Measurements from ENCODE around the gene TEX2. TPM values are rescaled to one million over a fixed set of nuclear protein-coding genes. Genes with fewer than 3 reads are reported as not detected.

TEX2 gene
- polyA plus RNA-seq, 1 donor (not counting 4 experiments of a cell fraction or from before 2014, with no cell fraction given) = 44.4 TPM

DNA sequence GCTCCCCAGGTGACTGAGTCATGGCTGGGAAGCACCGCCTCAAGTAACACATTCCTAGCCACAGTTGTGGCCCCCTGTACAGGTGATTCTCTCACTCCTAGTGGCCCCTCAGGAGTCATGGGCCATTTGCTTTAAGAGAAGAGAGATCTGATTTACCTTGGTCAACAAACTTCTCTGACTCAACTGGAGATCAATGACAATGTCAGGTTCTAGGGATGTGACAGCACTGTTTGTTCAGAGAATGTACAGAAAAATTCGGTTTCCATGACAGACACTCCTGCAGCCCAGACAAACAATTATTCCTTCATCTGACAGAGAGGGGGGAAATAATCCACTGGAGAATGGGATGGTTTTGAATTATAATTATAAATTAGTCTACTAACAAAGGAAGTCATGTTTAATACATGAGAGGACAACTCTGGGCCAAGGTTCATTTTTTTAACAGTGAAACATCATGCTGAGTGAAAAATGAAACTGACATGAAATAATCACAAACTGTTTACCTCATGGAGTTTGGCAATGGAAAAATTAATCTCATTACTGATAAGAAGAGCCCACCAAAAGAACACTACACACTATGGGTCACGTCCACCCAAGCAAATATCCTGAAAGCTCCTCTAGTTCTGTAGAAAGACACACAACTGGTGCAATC lies 142.8 kb downstream of the TEX2 start:
- dilution Hi-C loops (cut with MboI; ENCODE audit: extremely low pct_ligation_motif_present, low sequenced_read_pairs) = no loop called here
- H3K27ac ChIP-seq (ENCODE audit: control insufficient read depth, insufficient read depth, low read length) = no peak overlapping the region
- peaks cover 3% of the 10 kb centered on the region for H4K20me1 ChIP-seq (ENCODE audit: control insufficient read depth, extremely low read depth, insufficient read depth, low read length)
- DNase-seq (ENCODE audit: low read depth, low spot score) (no peak), FAIRE-seq (no peak)
- H3K79me2 ChIP-seq (ENCODE audit: control insufficient read depth, insufficient read depth, low read length) = peaks cover 33% of the 10 kb centered on the region
- no peak overlapping the region for H3K4me3 ChIP-seq (ENCODE audit: control insufficient read depth in 2 of 3, extremely low read depth in 1 of 3, insufficient read depth in 2 of 3, low read depth in 1 of 3, low read length in 3 of 3)
- no peak overlapping the region for H3K4me2 ChIP-seq (ENCODE audit: control insufficient read depth, extremely low read depth, insufficient read depth, low read depth, low read length)
- H3K9me1 ChIP-seq (ENCODE audit: control insufficient read depth, extremely low read depth, insufficient read depth, low read length) = peaks cover 5% of the 10 kb centered on the region
- no peaks in the 10 kb centered on the region for H3K9me3 ChIP-seq (ENCODE audit: control insufficient read depth, low read depth, low read length)
- TF ChIP-seq EZH2 (IDR thresholded peaks at IDR 0.05; ENCODE audit: low read length) = no peak
- TF ChIP-seq, protein P1, sequence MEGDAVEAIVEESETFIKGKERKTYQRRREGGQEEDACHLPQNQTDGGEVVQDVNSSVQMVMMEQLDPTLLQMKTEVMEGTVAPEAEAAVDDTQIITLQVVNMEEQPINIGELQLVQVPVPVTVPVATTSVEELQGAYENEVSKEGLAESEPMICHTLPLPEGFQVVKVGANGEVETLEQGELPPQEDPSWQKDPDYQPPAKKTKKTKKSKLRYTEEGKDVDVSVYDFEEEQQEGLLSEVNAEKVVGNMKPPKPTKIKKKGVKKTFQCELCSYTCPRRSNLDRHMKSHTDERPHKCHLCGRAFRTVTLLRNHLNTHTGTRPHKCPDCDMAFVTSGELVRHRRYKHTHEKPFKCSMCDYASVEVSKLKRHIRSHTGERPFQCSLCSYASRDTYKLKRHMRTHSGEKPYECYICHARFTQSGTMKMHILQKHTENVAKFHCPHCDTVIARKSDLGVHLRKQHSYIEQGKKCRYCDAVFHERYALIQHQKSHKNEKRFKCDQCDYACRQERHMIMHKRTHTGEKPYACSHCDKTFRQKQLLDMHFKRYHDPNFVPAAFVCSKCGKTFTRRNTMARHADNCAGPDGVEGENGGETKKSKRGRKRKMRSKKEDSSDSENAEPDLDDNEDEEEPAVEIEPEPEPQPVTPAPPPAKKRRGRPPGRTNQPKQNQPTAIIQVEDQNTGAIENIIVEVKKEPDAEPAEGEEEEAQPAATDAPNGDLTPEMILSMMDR (optimal IDR thresholded peaks at IDR 0.05 in 1 of 3, IDR thresholded peaks at IDR 0.05 in 1 of 3, conservative IDR thresholded peaks at IDR 0.05 in 1 of 3; ENCODE audit: extremely low read depth in 1 of 3, insufficient read depth in 2 of 3, low read length in 3 of 3) = no peak
- peaks cover 4 to 9% of the 10 kb centered on the region in 2 experiments for H3K36me3 ChIP-seq (ENCODE audit: control insufficient read depth in 2 of 2, extremely low read depth in 1 of 2, insufficient read depth in 2 of 2, low read length in 2 of 2)
- H3K27me3 ChIP-seq (ENCODE audit: control insufficient read depth, extremely low read depth, insufficient read depth, low read length) = no peaks in the 10 kb centered on the region
- H3K4me1 ChIP-seq (ENCODE audit: control insufficient read depth, extremely low read depth, insufficient read depth, low read length) = peaks cover 22% of the 10 kb centered on the region
- no peak overlapping the region for H3K9ac ChIP-seq (ENCODE audit: control insufficient read depth, extremely low read depth, insufficient read depth, low read length)
- H2AFZ ChIP-seq (ENCODE audit: control insufficient read depth, low read length) = no peak overlapping the region

DNA sequence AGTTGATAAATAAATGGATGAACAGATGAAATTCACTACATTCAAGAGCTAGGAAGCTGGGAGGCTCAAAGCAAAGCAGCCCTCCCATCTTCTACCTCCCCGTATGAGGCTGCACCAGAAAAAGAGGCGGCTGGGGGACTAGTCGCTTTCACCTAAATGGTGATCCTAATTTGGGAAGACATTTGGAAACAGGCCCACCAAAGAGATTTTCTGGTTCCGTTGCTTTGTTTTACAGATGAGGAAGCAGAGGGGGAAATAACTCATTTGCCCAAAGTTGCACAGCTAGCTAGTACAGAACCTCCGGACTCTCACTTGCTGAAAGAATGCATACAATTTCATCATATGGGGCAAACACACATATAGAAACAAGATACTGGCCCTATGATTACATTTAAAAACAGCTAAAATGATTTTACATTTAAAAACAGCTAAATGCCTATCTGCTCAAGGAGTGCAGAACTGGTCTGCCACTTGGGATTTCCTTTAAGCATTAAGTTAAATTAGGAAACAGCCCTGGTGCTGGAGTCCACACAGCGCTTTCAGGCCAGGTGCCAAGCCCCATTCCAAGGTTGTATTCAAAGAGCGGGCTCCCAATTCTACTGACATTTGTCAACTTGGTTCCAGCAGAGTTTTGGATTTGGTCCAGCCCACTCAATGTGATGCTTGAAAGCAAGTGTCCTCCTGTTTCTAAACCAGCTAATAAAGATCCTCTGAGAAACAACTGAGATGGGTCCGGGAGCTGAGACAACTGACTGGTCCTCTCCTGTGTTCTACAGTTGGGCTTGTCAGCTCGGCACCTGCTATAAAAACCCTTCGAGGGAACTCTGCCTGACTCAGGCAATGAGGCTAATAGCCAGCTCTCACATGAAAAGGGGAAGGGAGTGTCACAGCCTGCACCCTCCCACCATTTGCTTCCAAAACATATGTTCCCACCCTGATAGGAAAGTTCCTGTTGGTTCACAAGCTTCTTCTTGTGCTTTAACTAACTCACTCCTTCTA lies 144.8 kb downstream of the TEX2 start:
- H3K4me2 ChIP-seq (ENCODE audit: control insufficient read depth, extremely low read depth, insufficient read depth, low read depth, low read length) = peak overlapping the region; percentile 35
- peak; percentile 53 for FAIRE-seq

More for the DNA sequence above, 144.8 kb downstream of the TEX2 start:
- peaks cover 22% of the 10 kb centered on the region for H3K79me2 ChIP-seq (ENCODE audit: control insufficient read depth, insufficient read depth, low read length)
- no peak overlapping the region for H2AFZ ChIP-seq (ENCODE audit: control insufficient read depth, low read length)
- H3K9me1 ChIP-seq (ENCODE audit: control insufficient read depth, extremely low read depth, insufficient read depth, low read length) = peaks cover 5% of the 10 kb centered on the region
- dilution Hi-C loops (cut with MboI; ENCODE audit: extremely low pct_ligation_motif_present, low sequenced_read_pairs) = no loop called here
- TF ChIP-seq, protein P1 (optimal IDR thresholded peaks at IDR 0.05 in 1 of 3, IDR thresholded peaks at IDR 0.05 in 1 of 3, conservative IDR thresholded peaks at IDR 0.05 in 1 of 3; ENCODE audit: extremely low read depth in 1 of 3, insufficient read depth in 2 of 3, low read length in 3 of 3) = no peak
- TF ChIP-seq EZH2 (IDR thresholded peaks at IDR 0.05; ENCODE audit: low read length) = no peak
- no peak overlapping the region for H3K27ac ChIP-seq (ENCODE audit: control insufficient read depth, insufficient read depth, low read length)
- H3K36me3 ChIP-seq (ENCODE audit: control insufficient read depth in 2 of 2, extremely low read depth in 1 of 2, insufficient read depth in 2 of 2, low read length in 2 of 2) = peaks cover 4 to 9% of the 10 kb centered on the region in 2 experiments
- no peak for DNase-seq (ENCODE audit: low read depth, low spot score)
- H4K20me1 ChIP-seq (ENCODE audit: control insufficient read depth, extremely low read depth, insufficient read depth, low read length) = peaks cover 3% of the 10 kb centered on the region
- no peaks in the 10 kb centered on the region for H3K9me3 ChIP-seq (ENCODE audit: control insufficient read depth, low read depth, low read length)
- peaks cover 33% of the 10 kb centered on the region for H3K4me1 ChIP-seq (ENCODE audit: control insufficient read depth, extremely low read depth, insufficient read depth, low read length)
- no peak overlapping the region for H3K9ac ChIP-seq (ENCODE audit: control insufficient read depth, extremely low read depth, insufficient read depth, low read length)
- H3K27me3 ChIP-seq (ENCODE audit: control insufficient read depth, extremely low read depth, insufficient read depth, low read length) = no peaks in the 10 kb centered on the region
- H3K4me3 ChIP-seq (ENCODE audit: control insufficient read depth in 2 of 3, extremely low read depth in 1 of 3, insufficient read depth in 2 of 3, low read depth in 1 of 3, low read length in 3 of 3) = no peak overlapping the region

Data from keratinocyte (primary cell).